Measurements from ENCODE around the gene B4GAT1. TPM values are rescaled to one million over a fixed set of nuclear protein-coding genes. Genes with fewer than 3 reads are reported as not detected.

Gene B4GAT1
- polyA plus RNA-seq, 2 of the 4 experiments (the other 2 are of a cell fraction): 11.0 to 18.0 TPM

- ChIA-PET CTCF (interaction anchor here (0.6 to 8.7 kb wide), 10 partner anchors 10 to 316 kb away, joined by 3 to 247 read pairs (median 6); partner anchors contain the start of genes B4GAT1, BRMS1, CD248 and YIF1A), POLR2A (interaction anchor here (1.2 to 3.5 kb wide), 3 partner anchors 8 to 22 kb away, joined by 3 to 42 read pairs (median 11); partner anchors contain the start of gene BRMS1)
- no peak for FAIRE-seq
- Histone ChIP-seq H3K27ac (peak overlapping the region; percentile 83 to 97; a peak in 4 of 6 replicates), H3K9me3 (no peaks in the 10 kb centered on the region), H3K4me2 (peak overlapping the region; percentile 92), H3K4me1 (peaks cover 26% of the 10 kb centered on the region), H3K4me3 (peak overlapping the region; percentile 56; the same call in 2 of the 3 replicates)
- TF ChIP-seq ATOH8 (CRISPR knock-in tag; IDR thresholded peaks at IDR 0.05; ENCODE audit: low read depth) (no peak), HES2 (IDR thresholded peaks at IDR 0.05) (no peak), HEYL (CRISPR knock-in tag; IDR thresholded peaks at IDR 0.05) (no peak), SMC3 (IDR thresholded peaks at IDR 0.05) (no peak)
- 92% methylated on average over 18 of the region's 42 CpGs for WGBS (ENCODE audit: missing lambda C conversion rate)
- no peak for ATAC-seq
- no peak for DNase-seq (ENCODE audit: low read depth in 1 of 2, low spot score in 1 of 2)
These were observed 12.6 kb downstream of the B4GAT1 start for GRCh38 chr11:66334605-66335442.

- no peak overlapping the region for H3K27ac ChIP-seq
- DNase-seq (ENCODE audit: low read depth in 1 of 2, low spot score in 1 of 2): no peak
- 91% methylated on average over 21 of the region's 29 CpGs for WGBS (ENCODE audit: missing lambda C conversion rate)
These were observed 13.4 kb downstream of the B4GAT1 start for GRCh38 chr11:66333896-66334604.

DNA sequence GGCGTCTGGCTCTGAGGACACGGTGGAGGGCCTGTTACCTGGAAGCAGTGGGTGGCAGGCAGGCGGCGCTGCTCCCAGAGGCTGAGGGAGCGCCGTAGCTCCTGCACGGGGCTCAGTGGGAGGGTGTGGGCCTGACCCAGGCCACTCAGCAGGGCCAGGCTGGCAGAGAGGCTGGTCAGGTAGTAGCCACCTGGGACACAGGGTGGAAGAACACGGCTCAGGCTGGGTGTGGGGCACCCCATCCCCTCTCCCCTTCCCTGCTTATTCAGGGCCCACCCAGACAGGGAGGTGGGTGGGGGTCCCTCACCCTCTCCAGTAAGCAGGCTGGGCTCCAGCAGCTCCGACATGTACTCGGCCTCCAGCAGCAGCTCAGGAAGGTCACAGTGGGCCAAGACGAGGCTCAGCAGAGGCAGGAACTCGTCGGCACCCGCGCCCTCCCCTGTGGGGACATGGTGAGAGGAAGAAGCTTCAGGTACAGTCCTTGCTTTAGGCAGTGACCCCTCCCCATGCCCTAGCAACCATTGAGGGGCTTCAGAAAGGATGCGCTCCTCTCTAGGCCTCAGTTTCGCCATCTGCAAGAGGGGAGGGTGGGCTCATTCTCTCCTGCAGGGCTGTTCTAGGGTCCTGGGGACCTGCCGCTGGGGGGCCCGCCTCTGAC, 14.1 kb downstream of the B4GAT1 start:
- no peak for ATAC-seq

More at GRCh38 chr11:66333896-66334604, 13.4 kb downstream of the B4GAT1 start:
- no peak for TF ChIP-seq SMC3 (IDR thresholded peaks at IDR 0.05)
- no peak for TF ChIP-seq HOXB5 (CRISPR knock-in tag; IDR thresholded peaks at IDR 0.05)
- no peak for TF ChIP-seq ELK1 (IDR thresholded peaks at IDR 0.05; ENCODE audit: low read depth, low read length)
- no peak for TF ChIP-seq KDM5A (IDR thresholded peaks at IDR 0.05)
- no peak for TF ChIP-seq NPAS2 (CRISPR knock-in tag; IDR thresholded peaks at IDR 0.05; ENCODE audit: borderline replicate concordance)
- CTCF ChIA-PET: interaction anchor here (0.6 to 8.7 kb wide), 8 partner anchors 12 to 315 kb away, joined by 3 to 247 read pairs (median 4); partner anchors contain the start of genes B4GAT1, BRMS1 and CD248
- POLR2A ChIA-PET: interaction anchor here (3.5 kb wide), 1 partner anchor 22 kb away, joined by 42 read pairs; no protein-coding TSS in a partner anchor
- H3K4me3 ChIP-seq: no peak overlapping the region
- no peak overlapping the region for H3K4me2 ChIP-seq
- ATAC-seq (no peak), FAIRE-seq (no peak)
- H3K9me3 ChIP-seq: no peaks in the 10 kb centered on the region
- peaks cover 26% of the 10 kb centered on the region for H3K4me1 ChIP-seq

More for the DNA sequence above, 14.1 kb downstream of the B4GAT1 start:
- H3K9me3 ChIP-seq: no peaks in the 10 kb centered on the region
- DNase-seq (ENCODE audit: low read depth in 1 of 2, low spot score in 1 of 2) (no peak), FAIRE-seq (no peak)
- no peak overlapping the region for H3K4me2 ChIP-seq
- TF ChIP-seq RFX5 (IDR thresholded peaks at IDR 0.05) (no peak), RNF2 (IDR thresholded peaks at IDR 0.05; ENCODE audit: borderline replicate concordance, low read depth) (no peak), EP300 (IDR thresholded peaks at IDR 0.05) (no peak), KDM5A (IDR thresholded peaks at IDR 0.05) (no peak), KDM1A (IDR thresholded peaks at IDR 0.05; ENCODE audit: low read depth) (no peak), ATOH8 (CRISPR knock-in tag; IDR thresholded peaks at IDR 0.05; ENCODE audit: low read depth) (no peak), MAZ (IDR thresholded peaks at IDR 0.05; ENCODE audit: borderline replicate concordance, low read depth, low read length) (no peak), BHLHE40 (IDR thresholded peaks at IDR 0.05; ENCODE audit: low read depth, low read length) (no peak), GATA3 (IDR thresholded peaks at IDR 0.05; ENCODE audit: borderline replicate concordance) (no peak), FOXS1 (CRISPR knock-in tag; IDR thresholded peaks at IDR 0.05) (no peak), HOXB13 (CRISPR knock-in tag; IDR thresholded peaks at IDR 0.05; ENCODE audit: low read depth) (no peak), ZFP36 (IDR thresholded peaks at IDR 0.05; ENCODE audit: borderline replicate concordance, partially characterized antibody) (no peak), TFCP2L1 (CRISPR knock-in tag; IDR thresholded peaks at IDR 0.05) (no peak), POLR2A (IDR thresholded peaks at IDR 0.05; ENCODE audit: low read length) (no peak)
- TF ChIP-seq, protein P1, sequence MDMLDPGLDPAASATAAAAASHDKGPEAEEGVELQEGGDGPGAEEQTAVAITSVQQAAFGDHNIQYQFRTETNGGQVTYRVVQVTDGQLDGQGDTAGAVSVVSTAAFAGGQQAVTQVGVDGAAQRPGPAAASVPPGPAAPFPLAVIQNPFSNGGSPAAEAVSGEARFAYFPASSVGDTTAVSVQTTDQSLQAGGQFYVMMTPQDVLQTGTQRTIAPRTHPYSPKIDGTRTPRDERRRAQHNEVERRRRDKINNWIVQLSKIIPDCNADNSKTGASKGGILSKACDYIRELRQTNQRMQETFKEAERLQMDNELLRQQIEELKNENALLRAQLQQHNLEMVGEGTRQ (IDR thresholded peaks at IDR 0.05): no peak
- H3K27ac ChIP-seq: no peak overlapping the region
- ChIA-PET CTCF (interaction anchor here (0.7 to 8.7 kb wide), 4 partner anchors 13 to 57 kb away, joined by 3 to 247 read pairs (median 20); partner anchors contain the start of genes B4GAT1, BRMS1 and CD248), POLR2A (interaction anchor here (3.5 kb wide), 1 partner anchor 21 kb away, joined by 42 read pairs; no protein-coding TSS in a partner anchor)
- 88% methylated on average over 16 of the region's 19 CpGs for WGBS (ENCODE audit: missing lambda C conversion rate)
- H3K4me3 ChIP-seq: no peak overlapping the region
- peaks cover 30% of the 10 kb centered on the region for H3K4me1 ChIP-seq
